NB4 (cell line): ENCODE data around the gene RCCD1.

Experiments used
- DNase-seq: peaks from one replicate; pipeline ENCODE4 v3.0.0; 2010; ENCODE audit warnings: low read depth
- H3K4me3 ChIP-seq: one replicate; pipeline ENCODE4 v1.5.1; 2011; ENCODE audit warnings: mild to moderate bottlenecking, low read depth, low read length, moderate library complexity
- CTCF ChIP-seq: IDR thresholded peaks from one replicate; pipeline ENCODE4 v1.5.1; 2012; ENCODE audit warnings: low read depth, low read length
- MAX ChIP-seq: IDR thresholded peaks from 2 replicates; pipeline ENCODE4 v1.6.1; 2011; ENCODE audit warnings: low read depth, low read length
- MYC ChIP-seq: IDR thresholded peaks from 2 replicates; pipeline ENCODE4 v1.6.1; 2011; ENCODE audit warnings: low read depth, low read length
- POLR2A ChIP-seq: IDR thresholded peaks from 2 replicates; pipeline ENCODE4 v1.6.1; 2011; ENCODE audit warnings: mild to moderate bottlenecking; ENCODE audit not compliant: insufficient read length; ENCODE audit errors: extremely low read depth

Gene RCCD1

GRCh38 chr15:90981681-90982080, 27.0 kb downstream of the RCCD1 start:
- no peak for DNase-seq
- no peak overlapping the region for H3K4me3 ChIP-seq
- TF ChIP-seq CTCF (no peak), MAX (no peak), POLR2A (no peak), MYC (no peak)

- TF ChIP-seq MAX, result no peak
- no peak for TF ChIP-seq MYC
- TF ChIP-seq POLR2A, result no peak
- TF ChIP-seq CTCF, result no peak
- DNase-seq, result peak; percentile 66
- H3K4me3 ChIP-seq, result no peak overlapping the region
Measured at GRCh38 chr15:90982135-90982534, 27.5 kb downstream of the RCCD1 start.

GRCh38 chr15:90986790-90987507, 32.3 kb downstream of the RCCD1 start:
- TF ChIP-seq POLR2A (no peak), MAX (no peak), MYC (no peak), CTCF (no peak)
- DNase-seq, result no peak
- no peak overlapping the region for H3K4me3 ChIP-seq

- no peak overlapping the region for H3K4me3 ChIP-seq
Measured at GRCh38 chr15:90987561-90988141, 33.0 kb downstream of the RCCD1 start.

GRCh38 chr15:90988296-90988695, 33.6 kb downstream of the RCCD1 start:
- DNase-seq, result no peak
- no peak overlapping the region for H3K4me3 ChIP-seq
- TF ChIP-seq MYC (no peak), POLR2A (no peak), CTCF (no peak), MAX (no peak)

More at GRCh38 chr15:90987561-90988141, 33.0 kb downstream of the RCCD1 start:
- TF ChIP-seq MYC (no peak), CTCF (no peak), MAX (no peak), POLR2A (no peak)
- no peak for DNase-seq
